H9 (cell line): ENCODE measurements around the gene PRAMEF13. TPM values are rescaled to one million over a fixed set of nuclear protein-coding genes. Genes with fewer than 3 reads are reported as not detected.
"Not testable (repeated sequence)": the region's sequence is repeated elsewhere in the genome, so short reads cannot be mapped to it uniquely, and the experiment has no call there.

Experiments used
- DNase-seq: peaks from one replicate; pipeline ENCODE4 v3.0.0-alpha.2; 2017
- H2AFZ ChIP-seq: one replicate; pipeline ENCODE4 v1.6.1; 2013; ENCODE audit warnings: mild to moderate bottlenecking, low read length, control low read depth, moderate library complexity
- H2AK5ac ChIP-seq: 2 replicates; pipeline ENCODE4 v1.6.1; 2013; ENCODE audit warnings: low read length, control low read depth, mixed read lengths; ENCODE audit not compliant: insufficient read length
- H2BK120ac ChIP-seq: one replicate; pipeline ENCODE4 v1.6.1; 2013; ENCODE audit warnings: low read depth, mild to moderate bottlenecking, low read length, control low read depth, inconsistent platforms; ENCODE audit not compliant: poor library complexity, severe bottlenecking
- H2BK12ac ChIP-seq: 2 replicates; pipeline ENCODE4 v1.6.1; 2013; ENCODE audit warnings: low read length, control low read depth, mixed read lengths, low read depth; ENCODE audit not compliant: insufficient read length
- H2BK15ac ChIP-seq: 2 replicates; pipeline ENCODE4 v1.6.1; 2013; ENCODE audit warnings: low read depth, low read length, control low read depth
- H2BK20ac ChIP-seq: one replicate; pipeline ENCODE4 v1.6.1; 2013; ENCODE audit warnings: low read depth, mild to moderate bottlenecking, low read length, control low read depth, inconsistent platforms; ENCODE audit not compliant: poor library complexity, severe bottlenecking
- H2BK5ac ChIP-seq: 2 replicates; pipeline ENCODE4 v1.6.1; 2013; ENCODE audit warnings: low read length, control low read depth, mixed read lengths; ENCODE audit not compliant: insufficient read length
- H3K14ac ChIP-seq: 2 replicates; pipeline ENCODE4 v1.6.1; 2013; ENCODE audit warnings: low read length, control low read depth; ENCODE audit not compliant: insufficient read depth
- H3K18ac ChIP-seq: 2 replicates; pipeline ENCODE4 v1.6.1; 2013; ENCODE audit warnings: low read depth, mild to moderate bottlenecking, mixed read lengths, low read length, control low read depth; ENCODE audit not compliant: insufficient read length
- H3K23ac ChIP-seq: 2 replicates; pipeline ENCODE4 v1.6.1; 2013; ENCODE audit warnings: low read length, control low read depth, mixed read lengths, low read depth; ENCODE audit not compliant: insufficient read length
- H3K23me2 ChIP-seq: 2 replicates; pipeline ENCODE4 v1.6.1; 2013; ENCODE audit warnings: low read depth, mild to moderate bottlenecking, mixed read lengths, low read length, control low read depth; ENCODE audit not compliant: insufficient read length, poor library complexity, severe bottlenecking
- H3K27ac ChIP-seq: 2 replicates; pipeline ENCODE4 v1.5.1; 2013; ENCODE audit warnings: low read length, control low read depth, mixed read lengths, low read depth; ENCODE audit not compliant: insufficient read length
- H3K27me3 ChIP-seq: 2 replicates; pipeline ENCODE4 v1.6.1; 2013; ENCODE audit warnings: low read length, control low read depth, inconsistent platforms; ENCODE audit not compliant: insufficient read depth
- H3K4ac ChIP-seq: 2 replicates; pipeline ENCODE4 v1.6.1; 2013; ENCODE audit warnings: low read depth, mild to moderate bottlenecking, control low read depth, inconsistent platforms, low read length, moderate library complexity
- H3K4me1 ChIP-seq: 2 replicates; pipeline ENCODE4 v1.6.1; 2013; ENCODE audit warnings: low read length, control low read depth, inconsistent platforms; ENCODE audit not compliant: insufficient read depth
- H3K4me2 ChIP-seq: 2 replicates; pipeline ENCODE4 v1.6.1; 2013; ENCODE audit warnings: low read length, control low read depth, mixed read lengths; ENCODE audit not compliant: insufficient read length, insufficient read depth
- H3K56ac ChIP-seq: 2 replicates; pipeline ENCODE4 v1.6.1; 2013; ENCODE audit warnings: low read depth, mild to moderate bottlenecking, mixed read lengths, low read length, control low read depth; ENCODE audit not compliant: insufficient read length
- H3K79me1 ChIP-seq: 2 replicates; pipeline ENCODE4 v1.6.1; 2013; ENCODE audit warnings: low read depth, mild to moderate bottlenecking, moderate library complexity, low read length, control low read depth, inconsistent platforms; ENCODE audit not compliant: insufficient read depth, poor library complexity, severe bottlenecking
- H3K79me2 ChIP-seq: 2 replicates; pipeline ENCODE4 v1.6.1; 2013; ENCODE audit warnings: low read length, control low read depth, inconsistent platforms; ENCODE audit not compliant: insufficient read depth
- H3K9ac ChIP-seq: 2 replicates; pipeline ENCODE4 v1.6.1; 2013; ENCODE audit warnings: low read length, control low read depth, mixed read lengths; ENCODE audit not compliant: insufficient read length; ENCODE audit errors: extremely low read depth
- H3K9me3 ChIP-seq: one replicate; pipeline ENCODE4 v1.6.1; 2013; ENCODE audit warnings: low read depth, low read length, inconsistent platforms; ENCODE audit not compliant: control insufficient read depth
- H3T11ph ChIP-seq: one replicate; pipeline ENCODE4 v1.6.1; 2013; ENCODE audit warnings: mild to moderate bottlenecking, low read length, control low read depth, inconsistent platforms
- H4K20me1 ChIP-seq: one replicate; pipeline ENCODE4 v1.6.1; 2013; ENCODE audit not compliant: control insufficient read depth, insufficient read length, insufficient read depth
- H4K5ac ChIP-seq: 2 replicates; pipeline ENCODE4 v1.6.1; 2013; ENCODE audit warnings: low read depth, mild to moderate bottlenecking, mixed read lengths, low read length, control low read depth; ENCODE audit not compliant: insufficient read length
- H4K8ac ChIP-seq: replicated peaks from 2 replicates; pipeline ENCODE4 v1.6.1; 2013; ENCODE audit warnings: low read length, control low read depth, mixed read lengths, low read depth; ENCODE audit not compliant: insufficient read length
- H4K91ac ChIP-seq: 2 replicates; pipeline ENCODE4 v1.6.1; 2013; ENCODE audit warnings: low read depth, mild to moderate bottlenecking, moderate library complexity, mixed read lengths, low read length, control low read depth; ENCODE audit not compliant: insufficient read length
- H3K27ac Mint-ChIP-seq, 3 experiments: 2 replicates in 2 of 3; 3 replicates in 1 of 3; pipeline ENCODE4 v1.8.0; 2020 to 2021; ENCODE audit warnings: mixed read lengths in 3 of 3, mild to moderate bottlenecking in 1 of 3, moderate library complexity in 1 of 3
- H3K27me3 Mint-ChIP-seq: 2 replicates; pipeline ENCODE4 v1.8.0; 2021; ENCODE audit warnings: low read depth, mild to moderate bottlenecking, moderate library complexity, mixed read lengths
- H3K36me3 Mint-ChIP-seq, 3 experiments: 2 replicates in 2 of 3; 3 replicates in 1 of 3; pipeline ENCODE4 v1.8.0; 2020 to 2021; ENCODE audit warnings: low read depth in 3 of 3, mixed read lengths in 3 of 3; ENCODE audit not compliant: insufficient read depth in 1 of 3
- H3K4me1 Mint-ChIP-seq, 2 experiments: 2 replicates each; pipeline ENCODE4 v1.8.0; 2020; ENCODE audit warnings: mixed read lengths in 2 of 2
- H3K4me3 Mint-ChIP-seq, 2 experiments: 2 replicates in 1 of 2; 3 replicates in 1 of 2; pipeline ENCODE4 v1.8.0; 2020 to 2021; ENCODE audit warnings: mild to moderate bottlenecking in 2 of 2, mixed read lengths in 2 of 2, moderate library complexity in 1 of 2
- H3K9me3 Mint-ChIP-seq, 2 experiments: 2 replicates in 1 of 2; 3 replicates in 1 of 2; pipeline ENCODE4 v1.8.0; 2020; ENCODE audit warnings: mild to moderate bottlenecking in 2 of 2, mixed read lengths in 2 of 2, moderate library complexity in 1 of 2
- WGBS: extraction: QIAGEN DNeasy Blood & Tissue Kit; methylation state at CpG from one replicate; pipeline ENCODE4 v1.1.7; 2013; ENCODE audit warnings: missing lambda C conversion rate, low lambda C conversion rate, mixed read lengths; ENCODE audit not compliant: insufficient read length; ENCODE audit errors: extremely low coverage; 5-methylcytosine and 5-hydroxymethylcytosine counted together
- total RNA-seq: library from RNA; stranded (reverse); gene quantifications from 2 replicates; pipeline ENCODE4 v1.2.1, GENCODE V29; 2021

The PRAMEF13 gene
- total RNA-seq, 1 experiment from 2014 or later: not detected

- not testable (repeated sequence) for H3K79me2 ChIP-seq, H4K20me1 ChIP-seq, H3K4ac ChIP-seq, H2BK5ac ChIP-seq, H3K4me1 ChIP-seq, H2BK120ac ChIP-seq, H3K27me3 ChIP-seq, H3K9ac ChIP-seq, H3K23me2 ChIP-seq, H3K27ac ChIP-seq, H3K27ac Mint-ChIP-seq, H3K4me2 ChIP-seq, H2AFZ ChIP-seq, DNase-seq, H4K91ac ChIP-seq, H3K79me1 ChIP-seq, H2BK20ac ChIP-seq, H3K23ac ChIP-seq, H3K56ac ChIP-seq, H4K5ac ChIP-seq, H3K4me3 Mint-ChIP-seq, H3T11ph ChIP-seq, H3K14ac ChIP-seq, H3K27me3 Mint-ChIP-seq, H2AK5ac ChIP-seq, H3K4me1 Mint-ChIP-seq, H2BK12ac ChIP-seq, H2BK15ac ChIP-seq, H3K18ac ChIP-seq, H4K8ac ChIP-seq
- peaks cover 59% of the 10 kb centered on the region for H3K9me3 ChIP-seq
- Mint-ChIP-seq H3K36me3 (peaks cover 6 to 37% (median 19%) of the 10 kb centered on the region in 3 experiments), H3K9me3 (peaks cover 55 to 58% of the 10 kb centered on the region in 2 experiments)
- no CpG with 5 or more reads among the region's 9 CpGs for WGBS
Observed at GRCh38 chr1:13225675-13226204, 24.5 kb upstream of the PRAMEF13 start, which contains the start of gene PRAMEF18. TSS of gene PRAMEF18 (minus strand) at chr1:13226154. CDS start at chr1:13226106, 48 bp downstream.
